Nephron progenitor cell (in vitro differentiated cells): ENCODE data around the gene TFB2M.
A peak's percentile ranks its signal among the peaks of the same experiment; 100 is the strongest.

ENCODE experiments used
- DNase-seq: peaks from one replicate; pipeline ENCODE4 v3.0.0; 2021
- H3K27ac Mint-ChIP-seq: 2 replicates; pipeline ENCODE4 v1.8.0; 2021; ENCODE audit warnings: mild to moderate bottlenecking, moderate library complexity, mixed read lengths
- H3K27me3 Mint-ChIP-seq: 2 replicates; pipeline ENCODE4 v1.8.0; 2021; ENCODE audit warnings: mild to moderate bottlenecking, low read depth, mixed read lengths; ENCODE audit not compliant: poor library complexity
- H3K36me3 Mint-ChIP-seq: 2 replicates; pipeline ENCODE4 v1.8.0; 2021; ENCODE audit warnings: low read depth, mixed read lengths
- H3K4me1 Mint-ChIP-seq: 2 replicates; pipeline ENCODE4 v1.8.0; 2021; ENCODE audit warnings: mixed read lengths
- H3K4me3 Mint-ChIP-seq: 2 replicates; pipeline ENCODE4 v1.8.0; 2021; ENCODE audit warnings: mild to moderate bottlenecking, moderate library complexity, mixed read lengths
- H3K9me3 Mint-ChIP-seq: 2 replicates; pipeline ENCODE4 v1.8.0; 2021; ENCODE audit warnings: mild to moderate bottlenecking, moderate library complexity, mixed read lengths
- CTCF ChIP-seq: fragments of 200-600 bp; sonication (generic); IDR thresholded peaks from 2 replicates; pipeline ENCODE4 v1.5.0; 2021; ENCODE audit warnings: antibody characterized with exemption

TFB2M gene

DNA sequence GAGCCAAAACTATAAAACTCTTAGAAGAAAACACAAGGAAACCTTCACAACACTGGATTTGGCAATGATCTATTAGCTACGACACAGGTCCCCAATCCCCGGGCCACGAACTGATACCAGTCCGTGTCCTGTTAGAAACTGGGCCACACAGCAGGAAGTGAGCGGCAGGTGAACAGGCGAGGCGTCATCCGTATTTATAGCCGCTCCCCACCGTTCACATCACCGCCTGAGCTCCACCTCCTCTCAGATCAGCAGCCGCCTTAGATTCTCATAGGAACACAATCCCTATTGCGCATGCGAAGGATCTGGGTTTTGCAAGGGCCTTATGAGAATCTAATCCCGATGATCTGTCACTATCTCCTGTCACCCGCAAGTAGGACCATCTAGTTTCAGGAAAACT lies 11.9 kb downstream of the TFB2M start:
- peaks cover 60% of the 10 kb centered on the region for H3K36me3 Mint-ChIP-seq
- H3K27me3 Mint-ChIP-seq: no peaks in the 10 kb centered on the region
- DNase-seq: no peak
- H3K9me3 Mint-ChIP-seq: no peaks in the 10 kb centered on the region
- TF ChIP-seq CTCF: no peak
- no peak overlapping the region for H3K27ac Mint-ChIP-seq
- no peak overlapping the region for H3K4me3 Mint-ChIP-seq
- no peaks in the 10 kb centered on the region for H3K4me1 Mint-ChIP-seq

- no peaks in the 10 kb centered on the region for H3K9me3 Mint-ChIP-seq
- no peaks in the 10 kb centered on the region for H3K4me1 Mint-ChIP-seq
- H3K4me3 Mint-ChIP-seq: no peak overlapping the region
Observed at GRCh38 chr1:246552110-246552509, 14.0 kb downstream of the TFB2M start.

GRCh38 chr1:246550402-246550801 lies 15.7 kb downstream of the TFB2M start:
- Mint-ChIP-seq H3K36me3 (peaks cover 52% of the 10 kb centered on the region), H3K9me3 (no peaks in the 10 kb centered on the region), H3K4me3 (no peak overlapping the region), H3K27ac (no peak overlapping the region), H3K27me3 (no peaks in the 10 kb centered on the region), H3K4me1 (no peaks in the 10 kb centered on the region)
- no peak for DNase-seq
- TF ChIP-seq CTCF: no peak

More at GRCh38 chr1:246552110-246552509, 14.0 kb downstream of the TFB2M start:
- Mint-ChIP-seq H3K27ac (peak overlapping the region; percentile 65), H3K27me3 (no peaks in the 10 kb centered on the region), H3K36me3 (peaks cover 57% of the 10 kb centered on the region)
- TF ChIP-seq CTCF: no peak
- DNase-seq: no peak

DNA sequence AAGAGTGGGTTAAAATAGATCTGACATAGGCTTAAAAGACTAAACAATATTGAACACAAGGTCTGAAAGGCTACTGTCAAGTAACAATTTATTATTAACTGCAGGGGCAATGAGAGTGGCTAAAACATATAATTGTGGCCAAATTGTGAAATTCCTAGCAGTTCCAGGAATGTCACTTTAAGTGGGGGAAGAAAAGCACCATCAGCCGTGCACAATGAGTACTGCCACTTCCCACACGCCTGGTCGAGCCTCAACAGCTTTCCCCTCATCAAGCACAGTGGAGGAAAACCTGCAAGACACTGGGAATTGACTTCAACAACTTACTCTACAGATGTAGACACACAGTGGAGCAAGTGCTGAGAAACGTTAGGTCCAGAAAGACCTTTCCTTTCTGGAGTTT lies 16.4 kb downstream of the TFB2M start:
- Mint-ChIP-seq H3K36me3 (peaks cover 51% of the 10 kb centered on the region), H3K27ac (no peak overlapping the region), H3K4me3 (no peak overlapping the region), H3K9me3 (no peaks in the 10 kb centered on the region), H3K27me3 (peaks cover 2% of the 10 kb centered on the region), H3K4me1 (no peaks in the 10 kb centered on the region)
- DNase-seq: no peak
- no peak for TF ChIP-seq CTCF

DNA sequence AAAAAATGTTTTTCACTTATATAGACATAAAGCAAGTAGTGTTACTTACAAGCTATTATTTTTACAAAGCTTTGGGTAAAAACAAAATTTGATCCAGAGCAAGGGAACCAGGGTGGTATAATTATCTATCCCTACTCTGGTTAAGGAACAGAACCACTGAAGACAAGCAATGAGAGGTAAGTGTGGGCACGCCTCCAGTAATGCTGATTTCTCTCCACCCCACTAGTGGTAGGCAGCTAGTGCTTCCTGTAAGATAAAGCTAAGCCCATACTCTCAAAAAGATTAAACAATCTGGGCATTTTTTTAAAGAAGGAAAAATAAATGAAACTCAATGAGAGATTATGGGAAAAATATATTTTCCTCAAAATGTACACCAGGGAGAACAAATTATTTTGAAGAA lies 22.1 kb downstream of the TFB2M start:
- peaks cover 34% of the 10 kb centered on the region for H3K36me3 Mint-ChIP-seq
- no peaks in the 10 kb centered on the region for H3K4me1 Mint-ChIP-seq
- H3K4me3 Mint-ChIP-seq: no peak overlapping the region
- H3K9me3 Mint-ChIP-seq: no peaks in the 10 kb centered on the region
- no peak for TF ChIP-seq CTCF
- DNase-seq: no peak
- H3K27ac Mint-ChIP-seq: no peak overlapping the region
- H3K27me3 Mint-ChIP-seq: peaks cover 2% of the 10 kb centered on the region

GRCh38 chr1:246540738-246541491 lies 25.1 kb downstream of the TFB2M start:
- Mint-ChIP-seq H3K4me3 (no peak overlapping the region), H3K9me3 (no peaks in the 10 kb centered on the region), H3K27ac (no peak overlapping the region), H3K27me3 (peaks cover 5% of the 10 kb centered on the region), H3K4me1 (no peaks in the 10 kb centered on the region), H3K36me3 (peaks cover 29% of the 10 kb centered on the region)
- no peak for TF ChIP-seq CTCF
- DNase-seq: no peak
